Skeletal muscle satellite cell (primary cell): ENCODE measurements around the gene ERBB4.

Experiments
- H3K27me3 ChIP-seq: 2 replicates; pipeline ENCODE4 v1.7.0; 2013; ENCODE audit warnings: low read length; ENCODE audit not compliant: control insufficient read depth, insufficient read depth
- H3K36me3 ChIP-seq: 2 replicates; pipeline ENCODE4 v1.7.0; 2013; ENCODE audit warnings: mild to moderate bottlenecking, control low read depth, low read length; ENCODE audit not compliant: insufficient read depth
- H3K4me1 ChIP-seq: 2 replicates; pipeline ENCODE4 v1.7.0; 2013; ENCODE audit warnings: low read length; ENCODE audit not compliant: control insufficient read depth, insufficient read depth
- H3K4me2 ChIP-seq: 2 replicates; pipeline ENCODE4 v1.7.0; 2013; ENCODE audit warnings: mild to moderate bottlenecking, low read length
- H3K4me3 ChIP-seq: 2 replicates; pipeline ENCODE4 v1.7.0; 2013; ENCODE audit warnings: low read length
- H3K9ac ChIP-seq: 2 replicates; pipeline ENCODE4 v1.7.0; 2013; ENCODE audit warnings: mild to moderate bottlenecking, low read depth, low read length, moderate library complexity
- H3K9me3 ChIP-seq: replicated peaks from 2 replicates; pipeline ENCODE4 v1.7.0; 2013; ENCODE audit warnings: mild to moderate bottlenecking, control low read depth, low read length

ERBB4 gene

GRCh38 chr2:211982162-211982561, 556.4 kb downstream of the ERBB4 start:
- H3K4me3 ChIP-seq, result no peak overlapping the region
- no peaks in the 10 kb centered on the region for H3K27me3 ChIP-seq
- no peaks in the 10 kb centered on the region for H3K36me3 ChIP-seq
- H3K4me1 ChIP-seq, result no peaks in the 10 kb centered on the region
- H3K9me3 ChIP-seq, result no peaks in the 10 kb centered on the region
- H3K4me2 ChIP-seq, result no peak overlapping the region
- H3K9ac ChIP-seq, result no peak overlapping the region

- no peak overlapping the region for H3K9ac ChIP-seq
- no peaks in the 10 kb centered on the region for H3K36me3 ChIP-seq
- H3K27me3 ChIP-seq, result no peaks in the 10 kb centered on the region
- H3K9me3 ChIP-seq, result no peaks in the 10 kb centered on the region
- no peak overlapping the region for H3K4me2 ChIP-seq
- no peaks in the 10 kb centered on the region for H3K4me1 ChIP-seq
- H3K4me3 ChIP-seq, result no peak overlapping the region
These were observed 557.2 kb downstream of the ERBB4 start for GRCh38 chr2:211981451-211981850.

- no peak overlapping the region for H3K9ac ChIP-seq
- no peaks in the 10 kb centered on the region for H3K27me3 ChIP-seq
- no peaks in the 10 kb centered on the region for H3K4me1 ChIP-seq
- no peaks in the 10 kb centered on the region for H3K9me3 ChIP-seq
- H3K4me2 ChIP-seq, result no peak overlapping the region
- H3K36me3 ChIP-seq, result no peaks in the 10 kb centered on the region
- no peak overlapping the region for H3K4me3 ChIP-seq
These were observed 562.5 kb downstream of the ERBB4 start for GRCh38 chr2:211976076-211976475.

- H3K9me3 ChIP-seq, result no peaks in the 10 kb centered on the region
- H3K36me3 ChIP-seq, result no peaks in the 10 kb centered on the region
- no peaks in the 10 kb centered on the region for H3K4me1 ChIP-seq
- no peak overlapping the region for H3K4me2 ChIP-seq
- H3K9ac ChIP-seq, result no peak overlapping the region
- no peak overlapping the region for H3K4me3 ChIP-seq
- no peaks in the 10 kb centered on the region for H3K27me3 ChIP-seq
These were observed 571.4 kb downstream of the ERBB4 start for GRCh38 chr2:211967234-211967633.

- no peaks in the 10 kb centered on the region for H3K9me3 ChIP-seq
- no peak overlapping the region for H3K4me3 ChIP-seq
- H3K4me2 ChIP-seq, result no peak overlapping the region
- no peak overlapping the region for H3K9ac ChIP-seq
- no peaks in the 10 kb centered on the region for H3K36me3 ChIP-seq
- no peaks in the 10 kb centered on the region for H3K27me3 ChIP-seq
- no peaks in the 10 kb centered on the region for H3K4me1 ChIP-seq
These were observed 574.6 kb downstream of the ERBB4 start for GRCh38 chr2:211963969-211964368.

- Histone ChIP-seq H3K27me3 (no peaks in the 10 kb centered on the region), H3K9ac (no peak overlapping the region), H3K36me3 (no peaks in the 10 kb centered on the region), H3K4me3 (no peak overlapping the region), H3K4me2 (no peak overlapping the region), H3K4me1 (no peaks in the 10 kb centered on the region), H3K9me3 (no peaks in the 10 kb centered on the region)
These were observed 580.8 kb downstream of the ERBB4 start for GRCh38 chr2:211957799-211958198.

- H3K27me3 ChIP-seq, result no peaks in the 10 kb centered on the region
- no peak overlapping the region for H3K4me2 ChIP-seq
- H3K4me3 ChIP-seq, result no peak overlapping the region
- no peaks in the 10 kb centered on the region for H3K36me3 ChIP-seq
- no peaks in the 10 kb centered on the region for H3K9me3 ChIP-seq
- no peak overlapping the region for H3K9ac ChIP-seq
- H3K4me1 ChIP-seq, result no peaks in the 10 kb centered on the region
These were observed 583.0 kb downstream of the ERBB4 start for GRCh38 chr2:211955648-211956047.

- H3K4me3 ChIP-seq, result no peak overlapping the region
- no peaks in the 10 kb centered on the region for H3K36me3 ChIP-seq
- no peaks in the 10 kb centered on the region for H3K27me3 ChIP-seq
- no peaks in the 10 kb centered on the region for H3K9me3 ChIP-seq
- H3K4me1 ChIP-seq, result no peaks in the 10 kb centered on the region
- no peak overlapping the region for H3K4me2 ChIP-seq
- H3K9ac ChIP-seq, result no peak overlapping the region
These were observed 589.7 kb downstream of the ERBB4 start for GRCh38 chr2:211948932-211949331.

- H3K27me3 ChIP-seq, result no peaks in the 10 kb centered on the region
These were observed 591.6 kb downstream of the ERBB4 start for GRCh38 chr2:211946960-211947359.

GRCh38 chr2:211944572-211944971, 594.0 kb downstream of the ERBB4 start:
- Histone ChIP-seq H3K4me1 (no peaks in the 10 kb centered on the region), H3K27me3 (no peaks in the 10 kb centered on the region), H3K9ac (no peak overlapping the region), H3K9me3 (no peaks in the 10 kb centered on the region), H3K36me3 (no peaks in the 10 kb centered on the region), H3K4me3 (no peak overlapping the region), H3K4me2 (no peak overlapping the region)

More at GRCh38 chr2:211946960-211947359, 591.6 kb downstream of the ERBB4 start:
- H3K4me3 ChIP-seq, result no peak overlapping the region
- H3K4me1 ChIP-seq, result no peaks in the 10 kb centered on the region
- H3K4me2 ChIP-seq, result no peak overlapping the region
- H3K9ac ChIP-seq, result no peak overlapping the region
- H3K9me3 ChIP-seq, result no peaks in the 10 kb centered on the region
- H3K36me3 ChIP-seq, result no peaks in the 10 kb centered on the region

- Histone ChIP-seq H3K4me2 (no peak overlapping the region), H3K4me1 (no peaks in the 10 kb centered on the region), H3K36me3 (no peaks in the 10 kb centered on the region), H3K4me3 (no peak overlapping the region), H3K9me3 (no peaks in the 10 kb centered on the region), H3K9ac (no peak overlapping the region), H3K27me3 (no peaks in the 10 kb centered on the region)
These were observed 596.4 kb downstream of the ERBB4 start for GRCh38 chr2:211942153-211942552.

- Histone ChIP-seq H3K4me3 (no peak overlapping the region), H3K4me1 (no peaks in the 10 kb centered on the region), H3K4me2 (no peak overlapping the region), H3K9ac (no peak overlapping the region), H3K27me3 (no peaks in the 10 kb centered on the region), H3K9me3 (no peaks in the 10 kb centered on the region), H3K36me3 (no peaks in the 10 kb centered on the region)
These were observed 597.3 kb downstream of the ERBB4 start for GRCh38 chr2:211941216-211941747.
